ENCODE measurements around the gene WDR27. TPM values are rescaled to one million over a fixed set of nuclear protein-coding genes. Genes with fewer than 3 reads are reported as not detected.

WDR27 gene
- total RNA-seq, 2 experiments from 2014 or later = 37.9 to 38.3 TPM

DNA sequence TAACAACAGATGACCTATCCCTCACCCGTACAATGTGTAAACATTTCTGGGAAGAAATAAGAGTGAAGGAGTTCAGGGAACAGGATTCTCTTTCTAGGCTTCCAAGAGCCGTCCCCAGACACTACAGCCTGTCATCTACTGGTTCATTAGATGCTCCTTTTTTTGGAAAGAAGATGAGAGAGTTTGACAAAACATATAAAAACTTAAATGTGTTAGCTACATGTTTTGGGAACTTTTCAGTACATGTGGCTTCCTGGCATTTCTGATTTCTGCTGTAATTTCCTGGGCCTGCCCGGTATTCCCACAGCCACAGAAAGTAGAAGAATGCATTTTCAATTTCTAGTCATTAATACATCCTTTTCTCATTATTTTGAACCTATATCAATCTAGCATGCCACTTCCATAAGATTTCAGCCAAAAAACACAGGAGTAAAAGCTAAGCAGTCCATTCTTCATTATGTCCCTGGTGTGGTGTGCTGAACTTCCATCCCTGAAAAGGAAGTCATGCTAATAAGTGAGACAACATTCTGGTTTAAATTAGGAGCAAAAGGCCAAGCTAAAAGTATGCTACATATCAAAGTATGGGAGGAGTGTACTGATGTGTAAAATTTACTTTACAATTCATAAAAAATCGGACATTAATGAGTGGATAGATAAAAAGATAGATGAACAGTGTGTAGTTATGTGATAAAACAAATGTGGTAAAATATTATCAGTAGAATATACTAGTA lies 198.2 kb downstream of the WDR27 start:
- CTCF ChIA-PET = interaction anchor here (0.6 kb wide), 1 partner anchor 8 kb away, joined by 4 read pairs; no protein-coding TSS in a partner anchor
- Mint-ChIP-seq H3K4me1 (ENCODE audit: low read depth) (no peaks in the 10 kb centered on the region), H3K27me3 (ENCODE audit: low read depth) (no peaks in the 10 kb centered on the region), H3K9me3 (peaks cover 2% of the 10 kb centered on the region), H3K4me3 (no peak overlapping the region), H3K27ac (no peak overlapping the region), H3K36me3 (ENCODE audit: low read depth) (peaks cover 4% of the 10 kb centered on the region)
- DNase-seq = no peak
- intact Hi-C loops (cut with micrococcal nuclease) = no loop called here

DNA sequence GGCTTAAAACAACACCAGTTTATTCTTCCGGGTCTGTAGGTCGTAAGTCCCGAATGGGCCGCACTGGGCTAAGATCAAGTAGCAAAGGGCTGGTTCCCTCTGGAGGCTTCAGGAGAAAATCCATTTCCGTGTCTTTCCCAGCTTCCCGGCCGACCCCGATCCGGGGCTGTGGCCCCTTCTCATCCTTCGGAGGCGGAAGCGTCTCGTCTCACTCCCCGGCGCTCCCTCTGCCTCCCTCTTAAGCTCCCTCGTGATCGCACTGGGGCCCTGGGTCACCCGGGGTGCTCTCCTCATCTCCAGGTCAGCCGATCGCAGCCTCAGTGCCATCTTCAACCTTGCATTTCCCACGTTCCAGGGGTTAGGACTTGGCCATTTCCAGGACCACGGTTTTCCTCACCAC lies 199.4 kb downstream of the WDR27 start:
- Mint-ChIP-seq H3K4me3 (no peak overlapping the region), H3K4me1 (ENCODE audit: low read depth) (no peaks in the 10 kb centered on the region), H3K27me3 (ENCODE audit: low read depth) (no peaks in the 10 kb centered on the region), H3K36me3 (ENCODE audit: low read depth) (peaks cover 2% of the 10 kb centered on the region), H3K27ac (no peak overlapping the region), H3K9me3 (no peaks in the 10 kb centered on the region)
- CTCF ChIA-PET = no interaction called here
- intact Hi-C loops (cut with micrococcal nuclease) = no loop called here
- no peak for DNase-seq

DNA sequence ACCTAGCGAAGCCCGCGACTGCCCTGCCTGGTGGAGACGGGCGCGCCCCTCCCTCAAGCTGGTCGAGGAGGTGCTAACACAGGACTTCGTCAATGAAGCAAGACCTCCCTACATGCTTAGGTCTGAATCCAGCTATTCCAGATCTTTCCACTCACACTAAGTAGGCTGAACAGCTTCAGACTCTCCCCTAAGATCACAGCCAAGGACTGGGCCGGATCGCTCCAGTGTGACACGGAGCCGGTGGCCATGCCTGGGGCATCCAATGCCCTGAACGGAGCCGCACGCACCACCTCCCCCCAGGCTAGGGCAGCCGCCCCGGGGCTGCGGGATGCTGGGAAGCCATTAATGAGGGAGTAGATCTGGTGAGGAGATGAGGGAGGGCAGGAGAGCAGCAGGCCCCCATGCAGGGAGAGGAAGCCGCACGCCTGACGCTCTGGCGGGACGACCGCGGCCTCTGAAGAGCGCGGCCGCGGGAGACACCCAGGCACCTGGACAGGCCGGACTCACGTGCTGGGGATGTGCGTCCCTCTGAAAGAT lies 200.0 kb downstream of the WDR27 start:
- Mint-ChIP-seq H3K27ac (no peak overlapping the region), H3K4me1 (ENCODE audit: low read depth) (no peaks in the 10 kb centered on the region), H3K9me3 (no peaks in the 10 kb centered on the region), H3K4me3 (no peak overlapping the region), H3K36me3 (ENCODE audit: low read depth) (peaks cover 2% of the 10 kb centered on the region), H3K27me3 (ENCODE audit: low read depth) (no peaks in the 10 kb centered on the region)
- intact Hi-C loops (cut with micrococcal nuclease) = no loop called here
- no peak for DNase-seq
- CTCF ChIA-PET = no interaction called here

DNA sequence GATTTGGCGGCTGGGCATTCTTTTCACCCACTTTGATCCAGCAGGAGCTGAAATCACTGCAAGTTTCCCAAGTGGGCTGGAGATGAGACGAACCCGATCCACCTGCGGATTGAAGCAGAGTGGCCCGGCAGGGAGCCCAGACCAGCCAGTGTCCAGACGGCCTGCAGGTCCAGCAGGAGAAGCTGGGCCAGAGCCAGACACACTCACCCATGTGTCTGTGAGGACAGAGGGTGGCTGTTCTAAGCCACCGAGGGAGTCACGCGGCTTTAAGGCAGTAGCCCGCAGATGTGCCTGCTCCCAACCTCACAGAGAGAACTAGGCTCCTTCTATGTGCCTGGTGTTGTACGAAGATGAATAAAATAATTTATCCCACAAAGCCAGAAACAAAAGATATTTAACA lies 200.7 kb downstream of the WDR27 start:
- no peaks in the 10 kb centered on the region for H3K9me3 Mint-ChIP-seq
- peaks cover 2% of the 10 kb centered on the region for H3K36me3 Mint-ChIP-seq (ENCODE audit: low read depth)
- intact Hi-C loops (cut with micrococcal nuclease) = no loop called here
- no peak overlapping the region for H3K4me3 Mint-ChIP-seq
- DNase-seq = no peak
- no peaks in the 10 kb centered on the region for H3K4me1 Mint-ChIP-seq (ENCODE audit: low read depth)
- H3K27me3 Mint-ChIP-seq (ENCODE audit: low read depth) = no peaks in the 10 kb centered on the region
- CTCF ChIA-PET = no interaction called here
- no peak overlapping the region for H3K27ac Mint-ChIP-seq

DNA sequence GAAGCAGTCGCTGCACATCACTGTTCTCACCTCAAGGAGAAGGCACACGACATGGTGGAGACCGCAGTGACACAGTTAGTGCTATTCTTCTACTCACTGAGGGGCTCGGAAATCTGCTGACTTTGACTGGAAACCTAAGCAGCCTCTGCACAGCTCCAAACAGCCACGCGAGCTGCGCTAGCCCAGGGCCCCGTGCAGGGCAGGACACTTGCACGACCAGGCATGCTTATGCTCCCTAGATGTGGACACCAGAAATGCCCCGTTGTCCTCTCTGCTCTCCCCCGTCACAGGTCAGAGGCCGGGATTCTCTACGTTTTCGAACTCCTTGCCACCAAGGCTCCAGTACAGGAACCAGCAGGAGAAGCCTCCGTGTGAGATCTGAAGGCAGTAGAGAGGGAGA lies 201.1 kb downstream of the WDR27 start:
- CTCF ChIA-PET = no interaction called here

DNA sequence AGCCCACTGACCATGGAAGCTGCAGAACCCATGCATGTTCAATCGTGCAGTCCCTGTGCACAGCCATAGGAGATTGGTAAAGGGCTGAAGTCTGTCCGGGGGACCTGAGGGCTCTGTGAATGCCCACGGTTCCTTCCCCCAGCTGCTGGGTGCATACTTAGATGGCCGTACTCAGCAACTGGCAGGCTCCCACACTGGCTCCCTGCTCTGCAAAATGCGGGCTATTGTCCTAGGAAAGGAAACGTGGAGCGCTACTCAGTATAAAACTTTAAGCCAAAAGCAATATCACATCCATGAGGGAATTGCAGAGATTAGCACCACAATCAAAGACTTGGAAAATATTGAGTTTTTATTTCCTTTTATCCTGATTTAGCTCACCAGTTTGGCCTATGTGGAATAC lies 202.0 kb downstream of the WDR27 start:
- CTCF ChIA-PET = no interaction called here
- intact Hi-C loops (cut with micrococcal nuclease) = no loop called here
- no peaks in the 10 kb centered on the region for H3K27me3 Mint-ChIP-seq (ENCODE audit: low read depth)

More for the DNA sequence above, 201.1 kb downstream of the WDR27 start:
- H3K36me3 Mint-ChIP-seq (ENCODE audit: low read depth) = peaks cover 2% of the 10 kb centered on the region
- H3K4me3 Mint-ChIP-seq = no peak overlapping the region
- no peaks in the 10 kb centered on the region for H3K4me1 Mint-ChIP-seq (ENCODE audit: low read depth)
- intact Hi-C loops (cut with micrococcal nuclease) = no loop called here
- no peaks in the 10 kb centered on the region for H3K9me3 Mint-ChIP-seq
- no peak overlapping the region for H3K27ac Mint-ChIP-seq
- no peaks in the 10 kb centered on the region for H3K27me3 Mint-ChIP-seq (ENCODE audit: low read depth)
- DNase-seq = no peak

DNA sequence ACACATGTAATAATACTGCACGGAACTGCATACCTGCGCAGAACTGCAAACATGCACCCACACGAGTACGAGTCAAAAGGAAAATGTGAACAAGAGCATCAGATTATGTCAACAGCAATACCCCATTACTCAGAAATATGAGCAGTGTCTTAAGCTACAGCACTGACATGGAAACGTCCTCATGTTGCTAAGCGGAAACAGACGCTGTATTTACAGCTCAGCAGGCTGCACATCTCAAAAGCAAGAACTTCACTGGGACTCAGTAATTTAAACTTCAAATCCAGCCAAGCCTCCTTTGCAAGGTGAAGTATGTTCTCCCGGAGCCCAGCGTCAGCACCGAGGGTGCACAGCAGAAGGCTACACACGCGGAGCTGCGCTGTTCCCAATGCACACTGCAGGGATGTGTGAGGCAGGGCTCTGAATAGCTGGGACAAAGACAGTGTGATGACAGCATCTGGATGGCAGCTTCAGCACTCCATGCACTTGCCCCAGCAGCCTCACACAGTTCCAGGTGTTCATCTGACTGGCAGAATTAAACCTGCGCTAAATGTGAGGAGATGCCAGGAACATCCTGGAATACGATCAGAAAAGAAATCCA lies 202.8 kb downstream of the WDR27 start:
- H3K36me3 Mint-ChIP-seq (ENCODE audit: low read depth) = peaks cover 2% of the 10 kb centered on the region
- intact Hi-C loops (cut with micrococcal nuclease) = no loop called here
- no peaks in the 10 kb centered on the region for H3K4me1 Mint-ChIP-seq (ENCODE audit: low read depth)
- H3K9me3 Mint-ChIP-seq = no peaks in the 10 kb centered on the region
- DNase-seq = no peak
- no peaks in the 10 kb centered on the region for H3K27me3 Mint-ChIP-seq (ENCODE audit: low read depth)
- no peak overlapping the region for H3K4me3 Mint-ChIP-seq
- no peak overlapping the region for H3K27ac Mint-ChIP-seq
- CTCF ChIA-PET = no interaction called here

More for the DNA sequence above, 202.0 kb downstream of the WDR27 start:
- Mint-ChIP-seq H3K36me3 (ENCODE audit: low read depth) (peaks cover 2% of the 10 kb centered on the region), H3K27ac (no peak overlapping the region), H3K9me3 (no peaks in the 10 kb centered on the region), H3K4me1 (ENCODE audit: low read depth) (no peaks in the 10 kb centered on the region), H3K4me3 (no peak overlapping the region)
- no peak for DNase-seq

DNA sequence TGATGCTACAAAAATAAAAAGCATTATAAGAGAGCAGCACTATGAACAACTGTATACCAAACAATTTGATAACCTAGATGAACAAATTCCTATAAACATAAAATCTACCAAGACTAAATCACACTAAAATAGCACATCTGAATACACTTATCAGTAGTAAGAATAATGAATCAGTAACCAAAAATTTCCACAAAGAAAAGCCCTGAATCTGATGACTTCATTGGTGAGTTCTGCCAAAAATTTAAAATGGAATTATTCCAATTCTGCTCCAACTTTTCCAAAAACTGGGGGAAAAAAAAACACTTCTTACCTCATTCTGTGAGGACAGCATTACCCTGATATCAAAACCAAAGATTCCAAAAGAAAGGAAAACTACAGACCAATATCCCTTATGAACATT lies 206.2 kb downstream of the WDR27 start:
- H3K4me1 Mint-ChIP-seq (ENCODE audit: low read depth) = no peaks in the 10 kb centered on the region
- H3K36me3 Mint-ChIP-seq (ENCODE audit: low read depth) = no peaks in the 10 kb centered on the region
- intact Hi-C loops (cut with micrococcal nuclease) = no loop called here
- H3K9me3 Mint-ChIP-seq = no peaks in the 10 kb centered on the region
- CTCF ChIA-PET = no interaction called here
- no peaks in the 10 kb centered on the region for H3K27me3 Mint-ChIP-seq (ENCODE audit: low read depth)
- no peak for DNase-seq
- H3K4me3 Mint-ChIP-seq = no peak overlapping the region
- H3K27ac Mint-ChIP-seq = no peak overlapping the region

DNA sequence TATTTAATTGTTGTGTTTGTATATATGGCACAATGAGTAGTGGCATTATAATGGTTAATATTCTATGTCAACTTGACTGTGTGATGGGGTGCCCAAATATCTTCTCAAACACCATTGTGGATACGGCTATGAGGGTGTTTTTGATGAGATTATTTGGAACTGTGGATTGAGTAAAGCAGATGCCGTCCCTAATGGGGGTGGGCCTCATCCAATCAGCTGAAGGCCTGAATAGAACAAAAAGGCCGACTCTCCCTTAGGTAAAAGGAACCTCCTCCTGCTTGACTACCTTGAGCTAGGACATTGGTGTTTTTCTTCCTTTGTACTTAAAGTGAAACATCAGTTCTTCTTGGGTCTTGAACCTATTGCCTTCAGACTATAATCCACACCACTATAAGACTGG lies 207.8 kb downstream of the WDR27 start:
- DNase-seq = no peak
- Mint-ChIP-seq H3K4me1 (ENCODE audit: low read depth) (no peaks in the 10 kb centered on the region), H3K27ac (no peak overlapping the region), H3K4me3 (no peak overlapping the region), H3K9me3 (no peaks in the 10 kb centered on the region), H3K27me3 (ENCODE audit: low read depth) (no peaks in the 10 kb centered on the region), H3K36me3 (ENCODE audit: low read depth) (no peaks in the 10 kb centered on the region)
- CTCF ChIA-PET = no interaction called here
- intact Hi-C loops (cut with micrococcal nuclease) = no loop called here

DNA sequence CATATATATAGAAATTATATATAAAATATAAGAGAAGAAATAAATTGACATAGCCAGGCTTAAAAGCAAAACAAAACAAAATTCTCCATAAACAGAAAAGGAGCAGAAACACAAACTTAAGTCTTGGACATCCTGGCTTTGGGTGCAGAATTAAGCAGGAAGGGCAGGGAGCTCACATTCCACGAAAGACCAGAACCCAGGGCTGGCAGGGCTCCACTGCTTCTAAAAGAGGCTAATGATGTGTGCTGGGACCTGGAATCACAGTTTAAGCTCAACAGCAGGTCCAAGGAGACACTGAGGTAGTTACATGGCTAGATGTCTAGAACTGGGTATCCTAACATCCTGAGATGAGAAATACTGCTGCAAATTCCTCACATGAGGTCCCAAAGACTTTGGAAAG lies 210.3 kb downstream of the WDR27 start:
- H3K27ac Mint-ChIP-seq = no peak overlapping the region
- DNase-seq = no peak
- no peak overlapping the region for H3K4me3 Mint-ChIP-seq
- CTCF ChIA-PET = no interaction called here
- intact Hi-C loops (cut with micrococcal nuclease) = no loop called here
- no peaks in the 10 kb centered on the region for H3K4me1 Mint-ChIP-seq (ENCODE audit: low read depth)
- H3K9me3 Mint-ChIP-seq = no peaks in the 10 kb centered on the region
- H3K27me3 Mint-ChIP-seq (ENCODE audit: low read depth) = no peaks in the 10 kb centered on the region
- H3K36me3 Mint-ChIP-seq (ENCODE audit: low read depth) = no peaks in the 10 kb centered on the region

DNA sequence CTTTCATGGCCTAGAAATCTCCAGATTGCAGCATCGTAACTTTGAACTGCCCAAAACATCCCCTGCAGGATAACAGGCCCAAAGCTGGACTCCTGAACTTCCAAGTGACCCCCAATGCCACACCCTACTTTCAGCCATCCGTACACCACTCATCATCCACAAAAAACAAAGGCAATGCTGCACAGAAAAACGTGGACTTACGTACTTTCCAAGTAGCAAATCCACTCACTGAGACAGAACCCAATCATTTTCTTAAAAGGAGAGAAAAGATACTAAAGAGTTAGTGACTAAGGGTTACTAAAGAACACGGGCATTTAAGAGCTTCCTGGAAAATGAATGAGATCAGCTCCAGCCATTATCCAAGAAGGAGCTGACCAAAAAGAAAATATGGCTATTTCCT lies 211.0 kb downstream of the WDR27 start:
- H3K9me3 Mint-ChIP-seq = no peaks in the 10 kb centered on the region
- no peaks in the 10 kb centered on the region for H3K27me3 Mint-ChIP-seq (ENCODE audit: low read depth)
- no peaks in the 10 kb centered on the region for H3K36me3 Mint-ChIP-seq (ENCODE audit: low read depth)
- H3K4me3 Mint-ChIP-seq = no peak overlapping the region
- intact Hi-C loops (cut with micrococcal nuclease) = no loop called here
- DNase-seq = no peak
- no peak overlapping the region for H3K27ac Mint-ChIP-seq
- H3K4me1 Mint-ChIP-seq (ENCODE audit: low read depth) = no peaks in the 10 kb centered on the region
- CTCF ChIA-PET = no interaction called here

DNA sequence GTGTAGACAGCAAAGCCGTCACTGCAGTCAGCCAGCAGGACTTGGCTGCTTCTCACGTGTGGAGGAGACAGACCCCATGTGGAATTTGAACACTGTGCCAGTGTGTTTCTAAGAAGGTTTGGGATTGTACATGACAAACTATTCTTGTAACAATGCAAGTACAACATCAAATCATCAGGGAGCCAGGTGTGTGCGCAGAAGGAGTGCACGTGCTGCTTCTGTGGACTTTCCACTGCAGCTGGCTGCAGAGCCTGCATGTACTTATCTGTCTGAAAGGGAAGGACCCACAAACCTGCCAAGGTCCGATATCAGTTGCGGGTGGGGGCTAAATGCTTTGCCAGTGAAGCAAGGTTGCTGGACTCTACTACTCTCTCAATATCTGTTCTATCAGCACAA lies 211.6 kb downstream of the WDR27 start:
- H3K4me1 Mint-ChIP-seq (ENCODE audit: low read depth) = no peaks in the 10 kb centered on the region
- no peak overlapping the region for H3K27ac Mint-ChIP-seq
- no peaks in the 10 kb centered on the region for H3K9me3 Mint-ChIP-seq
- no peaks in the 10 kb centered on the region for H3K27me3 Mint-ChIP-seq (ENCODE audit: low read depth)
- CTCF ChIA-PET = no interaction called here
- no peak overlapping the region for H3K4me3 Mint-ChIP-seq
- intact Hi-C loops (cut with micrococcal nuclease) = no loop called here
- no peak for DNase-seq
- no peaks in the 10 kb centered on the region for H3K36me3 Mint-ChIP-seq (ENCODE audit: low read depth)

DNA sequence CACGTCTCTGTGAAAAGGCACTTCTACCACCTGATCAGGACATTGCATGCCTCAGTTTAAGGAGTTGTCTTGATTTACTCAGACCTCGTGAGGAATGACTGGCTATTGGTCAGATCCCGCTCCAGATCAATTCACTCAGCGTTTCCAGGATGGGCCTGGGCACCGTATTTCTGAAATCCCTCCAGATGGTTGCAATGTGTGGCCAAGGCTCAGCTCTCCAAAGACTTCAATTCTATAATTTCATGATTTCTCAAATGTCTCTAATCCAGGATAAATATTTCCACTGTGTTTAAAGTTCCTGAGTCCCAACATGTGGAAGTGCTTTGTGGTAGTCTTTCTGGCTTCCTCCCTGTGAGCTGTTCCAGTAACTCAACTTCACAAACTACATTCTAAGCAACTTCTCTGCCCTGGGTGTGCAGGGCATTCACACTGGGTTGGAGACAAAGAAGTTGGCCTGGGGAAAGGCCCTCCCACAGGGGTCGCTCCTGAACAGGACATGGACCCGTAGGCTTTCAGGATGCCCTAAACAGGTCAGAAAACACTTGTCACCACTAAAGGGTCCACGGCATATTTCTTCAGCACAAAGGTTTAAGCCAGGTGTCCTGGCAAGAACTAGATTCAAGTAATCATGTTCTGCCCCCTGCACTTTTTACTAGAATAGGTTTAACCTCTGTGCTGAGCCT lies 212.1 kb downstream of the WDR27 start:
- Mint-ChIP-seq H3K27me3 (ENCODE audit: low read depth) (no peaks in the 10 kb centered on the region), H3K27ac (no peak overlapping the region), H3K4me3 (no peak overlapping the region), H3K36me3 (ENCODE audit: low read depth) (no peaks in the 10 kb centered on the region), H3K4me1 (ENCODE audit: low read depth) (no peaks in the 10 kb centered on the region), H3K9me3 (no peaks in the 10 kb centered on the region)
- CTCF ChIA-PET = no interaction called here
- intact Hi-C loops (cut with micrococcal nuclease) = no loop called here
- no peak for DNase-seq

Measured in activated naive CD4-positive, alpha-beta T cell treated with anti-CD3 and anti-CD28 coated beads for 36 hours (primary cell).